ENCODE measurements around the gene DAPK1.

Gene DAPK1

DNA sequence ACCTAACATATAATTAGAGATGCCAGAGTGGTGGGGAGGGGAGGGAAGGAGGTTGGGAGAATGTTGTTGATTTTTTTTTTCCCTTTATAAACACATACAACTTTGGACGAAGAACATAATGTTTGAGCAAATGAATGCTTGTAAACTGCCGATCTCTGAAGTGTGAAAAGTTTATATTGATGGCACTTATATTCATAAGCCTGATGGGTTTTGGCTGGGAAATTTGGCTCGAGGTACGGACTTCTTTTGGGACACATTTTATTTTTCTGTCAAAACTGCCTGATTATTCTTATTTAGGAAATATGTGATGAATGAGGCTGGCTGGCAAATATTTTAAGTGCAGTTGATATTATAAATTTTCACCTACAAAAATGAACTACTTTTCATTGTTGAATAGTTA, 9.9 kb downstream of the DAPK1 start:
- no peak for DNase-seq (ENCODE audit: low read depth)
- TF ChIP-seq, protein P1, sequence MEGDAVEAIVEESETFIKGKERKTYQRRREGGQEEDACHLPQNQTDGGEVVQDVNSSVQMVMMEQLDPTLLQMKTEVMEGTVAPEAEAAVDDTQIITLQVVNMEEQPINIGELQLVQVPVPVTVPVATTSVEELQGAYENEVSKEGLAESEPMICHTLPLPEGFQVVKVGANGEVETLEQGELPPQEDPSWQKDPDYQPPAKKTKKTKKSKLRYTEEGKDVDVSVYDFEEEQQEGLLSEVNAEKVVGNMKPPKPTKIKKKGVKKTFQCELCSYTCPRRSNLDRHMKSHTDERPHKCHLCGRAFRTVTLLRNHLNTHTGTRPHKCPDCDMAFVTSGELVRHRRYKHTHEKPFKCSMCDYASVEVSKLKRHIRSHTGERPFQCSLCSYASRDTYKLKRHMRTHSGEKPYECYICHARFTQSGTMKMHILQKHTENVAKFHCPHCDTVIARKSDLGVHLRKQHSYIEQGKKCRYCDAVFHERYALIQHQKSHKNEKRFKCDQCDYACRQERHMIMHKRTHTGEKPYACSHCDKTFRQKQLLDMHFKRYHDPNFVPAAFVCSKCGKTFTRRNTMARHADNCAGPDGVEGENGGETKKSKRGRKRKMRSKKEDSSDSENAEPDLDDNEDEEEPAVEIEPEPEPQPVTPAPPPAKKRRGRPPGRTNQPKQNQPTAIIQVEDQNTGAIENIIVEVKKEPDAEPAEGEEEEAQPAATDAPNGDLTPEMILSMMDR (IDR thresholded peaks at IDR 0.05; ENCODE audit: insufficient read depth, low read depth, low read length, missing control alignments) = no peak
- H3K4me3 ChIP-seq (ENCODE audit: low read length) = no peak overlapping the region

DNA sequence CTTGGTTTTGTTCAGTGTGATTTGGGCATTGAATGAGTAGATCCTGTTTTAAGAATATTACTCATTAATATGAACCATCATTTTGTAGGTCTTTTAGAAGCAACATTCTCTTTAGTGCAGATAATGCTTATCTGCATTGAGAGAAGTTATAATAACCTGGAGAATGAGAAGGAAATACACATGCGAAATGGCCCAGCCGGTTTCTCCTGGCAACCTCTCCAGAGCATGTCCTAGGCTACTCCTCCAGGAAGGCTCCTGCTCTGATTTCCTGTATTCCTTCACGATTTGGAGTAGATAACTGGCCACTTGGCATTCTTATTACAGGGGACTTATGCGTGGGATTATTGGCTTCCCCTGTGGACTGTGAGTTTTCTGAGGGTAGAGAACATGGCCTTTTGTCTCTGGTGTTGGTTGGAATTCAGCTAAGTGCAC, 12.6 kb downstream of the DAPK1 start:
- TF ChIP-seq, protein P1 (IDR thresholded peaks at IDR 0.05; ENCODE audit: insufficient read depth, low read depth, low read length, missing control alignments) = no peak
- DNase-seq (ENCODE audit: low read depth) = no peak
- H3K4me3 ChIP-seq (ENCODE audit: low read length) = no peak overlapping the region

DNA sequence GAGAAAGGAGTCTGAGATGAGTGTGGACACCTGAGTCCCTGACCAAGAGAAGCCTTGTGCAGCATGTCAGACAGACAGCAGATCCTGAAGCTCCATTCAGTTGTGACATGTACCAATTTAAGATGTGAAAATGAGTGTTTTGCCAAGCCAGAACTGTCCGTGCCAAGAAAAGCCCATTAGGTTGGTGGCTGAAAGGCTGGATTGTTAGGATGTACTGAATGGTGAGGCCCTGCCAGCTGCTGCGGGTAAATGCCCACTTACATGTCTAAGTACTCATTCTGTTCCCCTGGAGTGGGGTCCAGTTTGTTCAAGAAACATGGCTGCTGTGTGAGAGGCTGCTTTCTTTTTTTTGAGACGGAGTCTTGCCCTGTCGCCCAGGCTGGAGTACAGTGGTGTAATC, 14.6 kb downstream of the DAPK1 start:
- TF ChIP-seq, protein P1 (IDR thresholded peaks at IDR 0.05; ENCODE audit: insufficient read depth, low read depth, low read length, missing control alignments) = no peak
- H3K4me3 ChIP-seq (ENCODE audit: low read length) = no peak overlapping the region
- no peak for DNase-seq (ENCODE audit: low read depth)

DNA sequence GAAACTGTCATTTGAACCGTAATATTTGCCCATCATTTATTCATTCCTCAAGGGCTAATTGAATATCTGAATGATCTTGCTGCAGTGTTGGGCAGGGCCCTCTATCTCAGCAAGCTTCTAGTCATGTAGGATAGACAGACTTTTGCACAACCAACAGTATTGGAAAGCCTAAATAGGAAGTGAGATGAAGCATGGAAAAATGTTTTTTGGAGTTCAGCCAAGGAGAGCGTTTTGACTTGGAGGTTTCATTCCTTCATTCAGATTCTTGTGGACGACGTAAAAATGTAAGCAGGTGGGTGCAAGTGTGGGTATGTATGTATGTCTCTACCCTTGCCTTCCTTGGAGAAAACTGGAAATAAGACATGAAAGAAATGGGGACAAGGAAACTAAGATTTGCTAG, 15.5 kb downstream of the DAPK1 start:
- H3K4me3 ChIP-seq (ENCODE audit: low read length) = no peak overlapping the region
- TF ChIP-seq, protein P1 (IDR thresholded peaks at IDR 0.05; ENCODE audit: insufficient read depth, low read depth, low read length, missing control alignments) = no peak
- DNase-seq (ENCODE audit: low read depth) = no peak

DNA sequence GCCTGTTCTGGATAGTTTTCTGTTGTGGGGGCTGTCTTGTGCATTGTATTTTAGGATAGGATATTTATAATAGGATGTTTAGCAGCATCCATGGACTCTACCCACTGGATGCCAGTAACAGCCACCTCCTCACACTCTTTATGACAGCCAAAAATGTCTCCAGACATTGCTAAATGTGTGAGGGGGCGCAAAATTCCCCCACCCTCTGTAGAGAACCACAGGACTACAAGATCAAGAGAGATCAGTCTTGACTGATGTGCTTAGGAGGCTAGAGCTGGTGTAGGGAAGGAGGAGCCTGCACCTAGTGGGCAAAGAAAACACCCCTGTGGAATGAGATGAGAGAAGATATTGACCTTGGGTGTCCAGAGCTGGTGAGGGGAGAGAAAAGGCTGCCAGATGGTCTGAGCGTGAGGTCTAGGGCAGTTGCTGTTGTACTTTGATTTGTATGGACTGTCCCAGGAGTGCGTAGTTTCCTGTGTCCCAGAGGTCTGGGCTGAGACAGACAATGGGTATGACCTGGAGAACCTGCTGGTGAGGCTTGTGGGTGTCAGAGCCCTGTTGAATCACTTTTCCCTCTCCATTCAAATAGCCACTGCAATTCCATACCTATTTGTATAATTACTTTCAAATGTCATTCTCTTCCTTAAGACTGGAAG, 16.3 kb downstream of the DAPK1 start:
- TF ChIP-seq, protein P1 (IDR thresholded peaks at IDR 0.05; ENCODE audit: insufficient read depth, low read depth, low read length, missing control alignments) = no peak
- H3K4me3 ChIP-seq (ENCODE audit: low read length) = no peak overlapping the region
- no peak for DNase-seq (ENCODE audit: low read depth)

DNA sequence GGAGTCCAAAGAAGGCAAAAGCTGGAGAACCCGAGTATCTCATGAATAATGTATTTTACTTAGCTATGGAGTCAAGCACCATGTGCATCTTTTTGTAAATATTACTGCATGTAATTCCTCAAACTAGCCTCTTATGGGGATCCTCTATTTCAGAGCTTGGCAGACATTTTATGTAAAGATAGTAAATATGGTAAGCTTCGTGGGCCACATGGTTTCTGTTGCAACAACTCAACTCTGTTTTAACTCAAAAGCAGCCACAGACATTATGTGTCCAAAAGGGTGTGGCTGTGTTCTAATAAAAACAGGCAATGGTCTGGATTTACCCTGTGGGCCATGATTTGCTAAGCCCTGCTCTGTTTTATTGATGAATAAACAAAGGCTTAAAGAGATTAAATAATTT, 17.3 kb downstream of the DAPK1 start:
- DNase-seq (ENCODE audit: low read depth) = no peak
- H3K4me3 ChIP-seq (ENCODE audit: low read length) = no peak overlapping the region
- TF ChIP-seq, protein P1 (IDR thresholded peaks at IDR 0.05; ENCODE audit: insufficient read depth, low read depth, low read length, missing control alignments) = no peak

DNA sequence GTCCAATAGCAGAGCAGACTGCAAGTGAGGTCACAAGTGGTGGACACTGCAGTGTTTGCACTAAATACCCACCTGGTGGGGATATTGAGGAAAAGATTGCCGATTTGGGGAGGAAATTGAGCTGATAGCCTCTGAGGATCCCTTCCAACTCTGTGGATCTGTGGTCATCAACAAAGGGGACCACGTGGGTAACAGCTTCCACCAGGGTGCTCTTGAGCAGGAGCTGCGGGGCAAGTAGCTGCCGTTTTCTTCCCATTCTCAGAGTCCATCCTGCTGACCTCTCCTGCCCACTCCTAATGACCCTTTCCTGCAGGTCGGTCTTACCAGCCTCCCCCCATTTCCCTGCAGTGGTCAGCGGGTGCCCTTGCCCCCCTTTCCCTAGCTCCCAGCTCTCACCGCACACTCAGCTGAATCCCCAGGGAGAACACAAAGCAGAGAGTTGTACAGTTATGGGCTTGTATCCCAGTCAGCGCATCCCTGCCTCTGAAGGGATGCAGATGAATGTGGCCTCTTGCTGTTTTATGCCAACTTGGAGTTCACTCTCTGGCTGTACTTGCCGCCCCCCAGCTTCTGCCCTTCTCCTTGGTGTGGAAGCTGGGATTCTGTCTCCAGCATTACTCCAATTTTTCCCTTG, 18.0 kb downstream of the DAPK1 start:
- H3K4me3 ChIP-seq (ENCODE audit: low read length) = no peak overlapping the region
- no peak for DNase-seq (ENCODE audit: low read depth)
- TF ChIP-seq, protein P1 (IDR thresholded peaks at IDR 0.05; ENCODE audit: insufficient read depth, low read depth, low read length, missing control alignments) = no peak

Measured in epithelial cell of esophagus (primary cell).